GM13977 (cell line): ENCODE data around the gene SLC40A1.

ENCODE experiments used
- DNase-seq: peaks from one replicate; pipeline ENCODE4 v3.0.0; 2012; ENCODE audit warnings: low spot score
- in situ Hi-C: fragments of 300-500 bp; cut with MboI; formaldehyde crosslinking; loops from one replicate; pipeline ENCODE4 v1.12.0; 2022; ENCODE audit warnings: low sequenced_read_pairs, low pct_unique_long_range_greater_than_20kb, mixed read lengths, inconsistent platforms; ENCODE audit not compliant: unreplicated experiment
- TF ChIP-seq, protein P1 (sequence below): IDR thresholded peaks from 2 replicates; pipeline ENCODE4 v1.5.1; 2012; ENCODE audit warnings: mild to moderate bottlenecking, control low read depth; ENCODE audit not compliant: insufficient read depth; ENCODE audit errors: extremely low read depth, missing control alignments

The SLC40A1 gene

DNA sequence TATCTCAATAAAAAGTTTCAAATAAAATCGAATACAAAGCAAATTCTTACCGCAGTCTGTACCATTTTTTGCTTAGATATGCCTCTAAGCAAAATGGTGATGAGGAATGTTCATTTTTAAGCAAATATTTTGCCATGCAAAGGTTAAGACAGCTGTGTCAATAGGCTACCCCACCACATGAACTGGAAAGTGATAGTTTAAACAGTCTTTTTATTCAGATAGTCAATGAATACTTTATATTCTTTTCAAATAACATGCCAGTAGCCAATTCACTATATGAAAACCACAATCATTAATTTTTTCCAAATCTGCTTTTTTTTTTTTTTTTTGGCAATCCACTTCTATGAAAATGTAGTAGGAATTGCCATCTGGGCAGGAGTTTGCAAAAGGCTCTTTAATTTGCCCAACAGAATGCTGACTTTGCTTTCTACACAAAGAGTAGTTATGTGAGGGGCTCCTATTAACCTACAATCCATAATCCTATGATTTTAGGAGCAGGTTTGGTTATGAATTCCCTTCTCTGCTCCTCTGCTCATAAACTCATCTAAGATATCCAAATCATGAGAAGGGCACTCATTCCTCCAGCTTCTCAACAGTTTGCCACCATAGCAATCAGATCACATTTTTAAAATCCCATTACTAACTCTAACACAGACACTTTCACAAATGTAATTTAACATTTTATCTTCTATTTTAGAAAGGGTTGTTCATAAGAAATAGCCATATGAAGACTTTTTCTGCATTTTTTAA, 69.2 kb downstream of the SLC40A1 start:
- TF ChIP-seq, protein P1, sequence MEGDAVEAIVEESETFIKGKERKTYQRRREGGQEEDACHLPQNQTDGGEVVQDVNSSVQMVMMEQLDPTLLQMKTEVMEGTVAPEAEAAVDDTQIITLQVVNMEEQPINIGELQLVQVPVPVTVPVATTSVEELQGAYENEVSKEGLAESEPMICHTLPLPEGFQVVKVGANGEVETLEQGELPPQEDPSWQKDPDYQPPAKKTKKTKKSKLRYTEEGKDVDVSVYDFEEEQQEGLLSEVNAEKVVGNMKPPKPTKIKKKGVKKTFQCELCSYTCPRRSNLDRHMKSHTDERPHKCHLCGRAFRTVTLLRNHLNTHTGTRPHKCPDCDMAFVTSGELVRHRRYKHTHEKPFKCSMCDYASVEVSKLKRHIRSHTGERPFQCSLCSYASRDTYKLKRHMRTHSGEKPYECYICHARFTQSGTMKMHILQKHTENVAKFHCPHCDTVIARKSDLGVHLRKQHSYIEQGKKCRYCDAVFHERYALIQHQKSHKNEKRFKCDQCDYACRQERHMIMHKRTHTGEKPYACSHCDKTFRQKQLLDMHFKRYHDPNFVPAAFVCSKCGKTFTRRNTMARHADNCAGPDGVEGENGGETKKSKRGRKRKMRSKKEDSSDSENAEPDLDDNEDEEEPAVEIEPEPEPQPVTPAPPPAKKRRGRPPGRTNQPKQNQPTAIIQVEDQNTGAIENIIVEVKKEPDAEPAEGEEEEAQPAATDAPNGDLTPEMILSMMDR, result no peak
- in situ Hi-C loops, result no loop called here
- no peak for DNase-seq
